Natural killer cell (primary cell): Measurements from ENCODE around the gene PRSS36. TPM values are rescaled to one million over a fixed set of nuclear protein-coding genes. Genes with fewer than 3 reads are reported as not detected.
"Not testable (repeated sequence)": the region's sequence is repeated elsewhere in the genome, so short reads cannot be mapped to it uniquely, and the experiment has no call there.

ENCODE experiments used
- ATAC-seq, 3 donors: fragments of 150-1000 bp in 2 of 3; fragments of 200-7000 bp in 1 of 3; cut with Tn5 transposase; 1 replicate in 1 of 3; 2 replicates in 2 of 3; pipeline ENCODE4 v1.10.0; 2021; ENCODE audit warnings: mild to moderate bottlenecking in 2 of 3, moderate library complexity in 2 of 3
- DNase-seq, 2 donors: peaks; one replicate each; pipeline versions ENCODE4 v3.0.0 to v3.0.0-alpha.2; 2013 to 2021; ENCODE audit warnings: mixed read lengths in 1 of 2
- H3K27ac ChIP-seq: one replicate; pipeline ENCODE4 v1.5.1; 2013; ENCODE audit warnings: mild to moderate bottlenecking, low read length
- H3K27me3 ChIP-seq: one replicate; pipeline ENCODE4 v1.6.1; 2013; ENCODE audit warnings: low read length; ENCODE audit not compliant: control insufficient read depth, insufficient read depth
- H3K36me3 ChIP-seq: one replicate; pipeline ENCODE4 v1.6.1; 2013; ENCODE audit warnings: low read length; ENCODE audit not compliant: control insufficient read depth, insufficient read depth
- H3K4me1 ChIP-seq: one replicate; pipeline ENCODE4 v1.6.1; 2013; ENCODE audit warnings: low read length; ENCODE audit not compliant: control insufficient read depth, insufficient read depth
- H3K4me3 ChIP-seq: one replicate; pipeline ENCODE4 v1.5.1; 2013; ENCODE audit warnings: low read length
- H3K9me3 ChIP-seq: one replicate; pipeline ENCODE4 v1.6.1; 2013; ENCODE audit warnings: low read length; ENCODE audit not compliant: control insufficient read depth, insufficient read depth
- H3K27ac Mint-ChIP-seq, 2 donors: one replicate each; pipeline ENCODE4 v1.8.0; 2022; ENCODE audit warnings: mild to moderate bottlenecking in 2 of 2, mixed read lengths in 2 of 2, moderate library complexity in 1 of 2
- H3K27me3 Mint-ChIP-seq, 2 donors: one replicate each; pipeline ENCODE4 v1.8.0; 2022; ENCODE audit warnings: low read depth in 2 of 2, mixed read lengths in 2 of 2
- H3K36me3 Mint-ChIP-seq: one replicate; pipeline ENCODE4 v1.8.0; 2022; ENCODE audit warnings: mixed read lengths
- H3K4me1 Mint-ChIP-seq, 2 donors: one replicate each; pipeline ENCODE4 v1.8.0; 2022; ENCODE audit warnings: mixed read lengths in 2 of 2
- H3K4me3 Mint-ChIP-seq: one replicate; pipeline ENCODE4 v1.8.0; 2022; ENCODE audit warnings: mild to moderate bottlenecking, moderate library complexity, mixed read lengths
- H3K9me3 Mint-ChIP-seq, 2 donors: one replicate each; pipeline ENCODE4 v1.8.0; 2022; ENCODE audit warnings: mixed read lengths in 2 of 2
- CTCF ChIP-seq: fragments of 200-600 bp; IDR thresholded peaks from one replicate; pipeline ENCODE4 v1.8.0; 2022; ENCODE audit warnings: antibody characterized with exemption
- WGBS: methylation state at CpG from one replicate; pipeline ENCODE4 v1.1.7; 2013; ENCODE audit warnings: missing lambda C conversion rate; ENCODE audit not compliant: insufficient coverage; 5-methylcytosine and 5-hydroxymethylcytosine counted together
- intact Hi-C: fragments of 100-400 bp; cut with micrococcal nuclease; formaldehyde crosslinking; loops from one replicate; pipeline ENCODE4 v1.14.2; 2022
- total RNA-seq, 4 donors: library from RNA; stranded (reverse); fragments of 120-200 nt in 1 of 4; gene quantifications; one replicate each; pipeline versions ENCODE4 v1.2.3 to v1.2.4, GENCODE V29; 2013 to 2022

The PRSS36 gene
- total RNA-seq, 3 donors from 2014 or later (not counting 1 experiment from before 2014, with no cell fraction given) = 2.1 to 3.5 (median 2.3) TPM

GRCh38 chr16:31107465-31107867, 42.4 kb downstream of the PRSS36 start:
- Mint-ChIP-seq H3K27ac (peak overlapping the region; percentile 64 to 76), H3K36me3 (no peaks in the 10 kb centered on the region), H3K4me3 (peak overlapping the region; percentile 89), H3K27me3 (no peaks in the 10 kb centered on the region), H3K4me1 (peaks cover 19 to 25% of the 10 kb centered on the region in 2 donors), H3K9me3 (no peaks in the 10 kb centered on the region)
- ATAC-seq (no peak), DNase-seq (no peak)
- intact Hi-C loops = loop anchor here (5.0 kb wide), 1 partner anchor 35 kb away; no protein-coding TSS in a partner anchor
- no peak overlapping the region for H3K4me3 ChIP-seq
- peaks cover 23% of the 10 kb centered on the region for H3K36me3 ChIP-seq
- peaks cover 21% of the 10 kb centered on the region for H3K4me1 ChIP-seq
- no peak for TF ChIP-seq CTCF
- WGBS = 83% methylated on average over 6 of the region's 6 CpGs
- H3K27ac ChIP-seq = no peak overlapping the region
- no peaks in the 10 kb centered on the region for H3K9me3 ChIP-seq
- no peaks in the 10 kb centered on the region for H3K27me3 ChIP-seq

GRCh38 chr16:31106509-31107464, 43.1 kb downstream of the PRSS36 start:
- no peak overlapping the region for H3K4me3 Mint-ChIP-seq
- WGBS = 95% methylated on average over 25 of the region's 28 CpGs

GRCh38 chr16:31105677-31106213, 44.1 kb downstream of the PRSS36 start:
- peak overlapping the region; percentile 46 to 60 for H3K27ac Mint-ChIP-seq
- Histone ChIP-seq H3K27ac (no peak overlapping the region), H3K4me3 (no peak overlapping the region), H3K27me3 (no peaks in the 10 kb centered on the region), H3K9me3 (no peaks in the 10 kb centered on the region), H3K36me3 (peaks cover 10% of the 10 kb centered on the region), H3K4me1 (peaks cover 21% of the 10 kb centered on the region)
- no peaks in the 10 kb centered on the region for H3K27me3 Mint-ChIP-seq
- no peaks in the 10 kb centered on the region for H3K9me3 Mint-ChIP-seq
- DNase-seq (peak; percentile 82 to 83), ATAC-seq (peak; percentile 92 to 95 (median 94))
- intact Hi-C loops = loop anchor here (5.0 kb wide), 1 partner anchor 37 kb away; no protein-coding TSS in a partner anchor
- TF ChIP-seq CTCF = peak; percentile 74
- H3K4me3 Mint-ChIP-seq = peak overlapping the region; percentile 65
- H3K4me1 Mint-ChIP-seq = peaks cover 19 to 25% of the 10 kb centered on the region in 2 donors
- 8% methylated on average over 30 of the region's 33 CpGs for WGBS
- H3K36me3 Mint-ChIP-seq = no peaks in the 10 kb centered on the region

More at GRCh38 chr16:31106509-31107464, 43.1 kb downstream of the PRSS36 start:
- intact Hi-C loops = loop anchor here (5.0 kb wide), 1 partner anchor 36 kb away; no protein-coding TSS in a partner anchor
- Mint-ChIP-seq H3K4me1 (peaks cover 19 to 25% of the 10 kb centered on the region in 2 donors), H3K36me3 (no peaks in the 10 kb centered on the region), H3K9me3 (no peaks in the 10 kb centered on the region), H3K27ac (peak overlapping the region in 1 of 2 donors; percentile 64), H3K27me3 (no peaks in the 10 kb centered on the region)
- no peak for DNase-seq
- H3K4me3 ChIP-seq = no peak overlapping the region
- ATAC-seq = no peak
- peaks cover 19% of the 10 kb centered on the region for H3K36me3 ChIP-seq
- peaks cover 21% of the 10 kb centered on the region for H3K4me1 ChIP-seq
- no peaks in the 10 kb centered on the region for H3K9me3 ChIP-seq
- H3K27ac ChIP-seq = no peak overlapping the region
- TF ChIP-seq CTCF = no peak
- H3K27me3 ChIP-seq = no peaks in the 10 kb centered on the region

- H3K27me3 ChIP-seq, H3K4me1 ChIP-seq, intact Hi-C loops, H3K27me3 Mint-ChIP-seq, H3K4me3 ChIP-seq, ATAC-seq, H3K4me1 Mint-ChIP-seq, H3K9me3 Mint-ChIP-seq, H3K9me3 ChIP-seq, H3K27ac ChIP-seq, H3K4me3 Mint-ChIP-seq, H3K27ac Mint-ChIP-seq, DNase-seq, H3K36me3 ChIP-seq, H3K36me3 Mint-ChIP-seq: not testable (repeated sequence)
- WGBS = 88% methylated on average over 12 of the region's 13 CpGs
Observed at GRCh38 chr16:31100876-31101641, 48.8 kb downstream of the PRSS36 start.
